ENCODE measurements around the gene CAMKK2. TPM values are rescaled to one million over a fixed set of nuclear protein-coding genes. Genes with fewer than 3 reads are reported as not detected.

CAMKK2 gene
- total RNA-seq, 1 experiment from 2014 or later, result 11.7 TPM

GRCh38 chr12:121245031-121245430 is 51.5 kb downstream of the CAMKK2 start:
- Histone ChIP-seq H3K9me3 (ENCODE audit: low read length) (no peaks in the 10 kb centered on the region), H3K79me2 (ENCODE audit: low read length) (no peaks in the 10 kb centered on the region), H3K36me3 (ENCODE audit: insufficient read depth, low read length) (no peaks in the 10 kb centered on the region; the same call in 1 of the 2 replicates), H2AFZ (ENCODE audit: low read length) (no peak overlapping the region), H3K27ac (ENCODE audit: low read length) (no peak overlapping the region), H3K27me3 (ENCODE audit: low read length) (no peaks in the 10 kb centered on the region), H3K4me1 (ENCODE audit: low read length) (peaks cover 14% of the 10 kb centered on the region), H4K20me1 (ENCODE audit: insufficient read depth, low read depth, low read length) (no peaks in the 10 kb centered on the region), H3K4me2 (ENCODE audit: low read depth, low read length, poor library complexity, severe bottlenecking) (no peak overlapping the region), H3K9me2 (replicated peaks; ENCODE audit: insufficient read depth, low read length) (no peaks in the 10 kb centered on the region), H3K4me3 (ENCODE audit: low read length) (no peak overlapping the region), H3K9ac (ENCODE audit: low read length) (no peak overlapping the region)
- no peak for DNase-seq

GRCh38 chr12:121241156-121241970 is 55.1 kb downstream of the CAMKK2 start:
- H3K36me3 ChIP-seq (ENCODE audit: insufficient read depth, low read length), result 0 out of 2 replicates have a peak, but pooled peaks cover 3% of the 10 kb centered on the region
- H4K20me1 ChIP-seq (ENCODE audit: insufficient read depth, low read depth, low read length), result no peaks in the 10 kb centered on the region
- H2AFZ ChIP-seq (ENCODE audit: low read length), result no peak overlapping the region
- H3K9me3 ChIP-seq (ENCODE audit: low read length), result no peaks in the 10 kb centered on the region
- H3K9ac ChIP-seq (ENCODE audit: low read length), result no peak overlapping the region
- H3K4me3 ChIP-seq (ENCODE audit: low read length), result no peak overlapping the region
- no peaks in the 10 kb centered on the region for H3K79me2 ChIP-seq (ENCODE audit: low read length)
- no peak overlapping the region for H3K4me2 ChIP-seq (ENCODE audit: low read depth, low read length, poor library complexity, severe bottlenecking)
- no peaks in the 10 kb centered on the region for H3K27me3 ChIP-seq (ENCODE audit: low read length)
- H3K9me2 ChIP-seq (replicated peaks; ENCODE audit: insufficient read depth, low read length), result no peaks in the 10 kb centered on the region
- no peaks in the 10 kb centered on the region for H3K4me1 ChIP-seq (ENCODE audit: low read length)
- H3K27ac ChIP-seq (ENCODE audit: low read length), result no peak overlapping the region
- DNase-seq, result no peak

- Histone ChIP-seq H3K9ac (ENCODE audit: low read length) (no peak overlapping the region), H3K36me3 (ENCODE audit: insufficient read depth, low read length) (0 out of 2 replicates have a peak, but pooled peaks cover 3% of the 10 kb centered on the region), H3K27ac (ENCODE audit: low read length) (no peak overlapping the region), H3K79me2 (ENCODE audit: low read length) (no peaks in the 10 kb centered on the region), H4K20me1 (ENCODE audit: insufficient read depth, low read depth, low read length) (no peaks in the 10 kb centered on the region), H3K27me3 (ENCODE audit: low read length) (no peaks in the 10 kb centered on the region), H3K4me2 (ENCODE audit: low read depth, low read length, poor library complexity, severe bottlenecking) (no peak overlapping the region), H3K9me2 (replicated peaks; ENCODE audit: insufficient read depth, low read length) (no peaks in the 10 kb centered on the region), H3K9me3 (ENCODE audit: low read length) (no peaks in the 10 kb centered on the region), H3K4me1 (ENCODE audit: low read length) (no peaks in the 10 kb centered on the region), H2AFZ (ENCODE audit: low read length) (no peak overlapping the region), H3K4me3 (ENCODE audit: low read length) (no peak overlapping the region)
- DNase-seq, result no peak
Measured at GRCh38 chr12:121240484-121241101, 55.9 kb downstream of the CAMKK2 start.

GRCh38 chr12:121240062-121240420 is 56.5 kb downstream of the CAMKK2 start:
- Histone ChIP-seq H3K27ac (ENCODE audit: low read length) (no peak overlapping the region), H3K36me3 (ENCODE audit: insufficient read depth, low read length) (0 out of 2 replicates have a peak, but pooled peaks cover 3% of the 10 kb centered on the region), H3K9me3 (ENCODE audit: low read length) (no peaks in the 10 kb centered on the region), H3K79me2 (ENCODE audit: low read length) (no peaks in the 10 kb centered on the region), H3K4me3 (ENCODE audit: low read length) (no peak overlapping the region), H4K20me1 (ENCODE audit: insufficient read depth, low read depth, low read length) (no peaks in the 10 kb centered on the region), H3K4me2 (ENCODE audit: low read depth, low read length, poor library complexity, severe bottlenecking) (no peak overlapping the region), H3K27me3 (ENCODE audit: low read length) (no peaks in the 10 kb centered on the region), H3K9me2 (replicated peaks; ENCODE audit: insufficient read depth, low read length) (no peaks in the 10 kb centered on the region), H3K9ac (ENCODE audit: low read length) (no peak overlapping the region), H3K4me1 (ENCODE audit: low read length) (no peaks in the 10 kb centered on the region), H2AFZ (ENCODE audit: low read length) (no peak overlapping the region)
- no peak for DNase-seq

- Histone ChIP-seq H3K36me3 (ENCODE audit: insufficient read depth, low read length) (0 out of 2 replicates have a peak, but pooled peaks cover 3% of the 10 kb centered on the region), H3K4me3 (ENCODE audit: low read length) (no peak overlapping the region), H3K4me1 (ENCODE audit: low read length) (no peaks in the 10 kb centered on the region), H3K9me2 (replicated peaks; ENCODE audit: insufficient read depth, low read length) (no peaks in the 10 kb centered on the region), H4K20me1 (ENCODE audit: insufficient read depth, low read depth, low read length) (no peaks in the 10 kb centered on the region), H3K4me2 (ENCODE audit: low read depth, low read length, poor library complexity, severe bottlenecking) (no peak overlapping the region), H3K79me2 (ENCODE audit: low read length) (no peaks in the 10 kb centered on the region), H2AFZ (ENCODE audit: low read length) (no peak overlapping the region), H3K9me3 (ENCODE audit: low read length) (no peaks in the 10 kb centered on the region), H3K9ac (ENCODE audit: low read length) (no peak overlapping the region), H3K27ac (ENCODE audit: low read length) (no peak overlapping the region), H3K27me3 (ENCODE audit: low read length) (no peaks in the 10 kb centered on the region)
- no peak for DNase-seq
Measured at GRCh38 chr12:121239351-121240061, 57.0 kb downstream of the CAMKK2 start.

- H3K27me3 ChIP-seq (ENCODE audit: low read length), result no peaks in the 10 kb centered on the region
- H3K4me3 ChIP-seq (ENCODE audit: low read length), result no peak overlapping the region
- H2AFZ ChIP-seq (ENCODE audit: low read length), result no peak overlapping the region
- H3K4me1 ChIP-seq (ENCODE audit: low read length), result no peaks in the 10 kb centered on the region
- no peak overlapping the region for H3K4me2 ChIP-seq (ENCODE audit: low read depth, low read length, poor library complexity, severe bottlenecking)
- DNase-seq, result no peak
- H3K9me3 ChIP-seq (ENCODE audit: low read length), result no peaks in the 10 kb centered on the region
- no peaks in the 10 kb centered on the region for H4K20me1 ChIP-seq (ENCODE audit: insufficient read depth, low read depth, low read length)
- H3K36me3 ChIP-seq (ENCODE audit: insufficient read depth, low read length), result 0 out of 2 replicates have a peak, but pooled peaks cover 3% of the 10 kb centered on the region
- no peaks in the 10 kb centered on the region for H3K79me2 ChIP-seq (ENCODE audit: low read length)
- H3K27ac ChIP-seq (ENCODE audit: low read length), result no peak overlapping the region
- no peaks in the 10 kb centered on the region for H3K9me2 ChIP-seq (replicated peaks; ENCODE audit: insufficient read depth, low read length)
- H3K9ac ChIP-seq (ENCODE audit: low read length), result no peak overlapping the region
Measured at GRCh38 chr12:121238604-121239350, 57.7 kb downstream of the CAMKK2 start.

GRCh38 chr12:121238086-121238485 is 58.4 kb downstream of the CAMKK2 start:
- no peaks in the 10 kb centered on the region for H4K20me1 ChIP-seq (ENCODE audit: insufficient read depth, low read depth, low read length)
- 0 out of 2 replicates have a peak, but pooled peaks cover 3% of the 10 kb centered on the region for H3K36me3 ChIP-seq (ENCODE audit: insufficient read depth, low read length)
- no peak for DNase-seq
- no peak overlapping the region for H3K4me2 ChIP-seq (ENCODE audit: low read depth, low read length, poor library complexity, severe bottlenecking)
- no peaks in the 10 kb centered on the region for H3K4me1 ChIP-seq (ENCODE audit: low read length)
- H3K9me2 ChIP-seq (replicated peaks; ENCODE audit: insufficient read depth, low read length), result no peaks in the 10 kb centered on the region
- no peak overlapping the region for H2AFZ ChIP-seq (ENCODE audit: low read length)
- no peak overlapping the region for H3K4me3 ChIP-seq (ENCODE audit: low read length)
- no peaks in the 10 kb centered on the region for H3K9me3 ChIP-seq (ENCODE audit: low read length)
- H3K27me3 ChIP-seq (ENCODE audit: low read length), result no peaks in the 10 kb centered on the region
- no peaks in the 10 kb centered on the region for H3K79me2 ChIP-seq (ENCODE audit: low read length)
- no peak overlapping the region for H3K9ac ChIP-seq (ENCODE audit: low read length)
- no peak overlapping the region for H3K27ac ChIP-seq (ENCODE audit: low read length)

Data from Karpas-422 (cell line).